ENCODE measurements around the gene SMCHD1. TPM values are rescaled to one million over a fixed set of nuclear protein-coding genes. Genes with fewer than 3 reads are reported as not detected.
"Not testable (repeated sequence)": the region's sequence is repeated elsewhere in the genome, so short reads cannot be mapped to it uniquely, and the experiment has no call there.

The SMCHD1 gene
- total RNA-seq, 1 donor from 2014 or later, result 98.6 TPM

DNA sequence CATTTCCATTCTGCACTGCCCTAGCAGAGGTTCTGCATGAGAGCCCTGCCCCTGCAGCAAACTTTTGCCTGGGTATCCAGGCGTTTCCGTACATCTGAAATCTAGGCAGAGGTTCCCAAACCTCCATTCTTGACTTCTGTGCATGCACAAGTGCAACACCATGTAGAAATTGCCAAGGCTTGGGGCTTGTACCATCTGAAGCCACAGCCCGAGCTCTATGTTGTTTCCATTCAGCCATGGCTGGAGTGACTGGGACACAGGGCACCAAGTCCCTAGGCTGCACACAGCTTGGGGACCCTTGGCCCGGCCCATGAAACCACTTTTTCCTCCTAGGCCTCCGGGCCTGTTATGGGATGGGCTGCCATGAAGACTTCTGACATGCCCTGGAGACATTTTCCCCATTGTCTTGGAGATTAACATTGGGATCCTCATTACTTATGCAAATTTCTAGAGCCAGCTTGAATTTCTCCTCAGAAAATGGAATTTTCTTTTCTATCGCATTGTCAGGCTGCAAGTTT, 154.2 kb downstream of the SMCHD1 start:
- not testable (repeated sequence) for DNase-seq (ENCODE audit: low spot score); H3K4me3 Mint-ChIP-seq
- intact Hi-C loops (cut with micrococcal nuclease), result loop anchor here (5.0 kb wide), 1 partner anchor 98 kb away; no protein-coding TSS in a partner anchor

DNA sequence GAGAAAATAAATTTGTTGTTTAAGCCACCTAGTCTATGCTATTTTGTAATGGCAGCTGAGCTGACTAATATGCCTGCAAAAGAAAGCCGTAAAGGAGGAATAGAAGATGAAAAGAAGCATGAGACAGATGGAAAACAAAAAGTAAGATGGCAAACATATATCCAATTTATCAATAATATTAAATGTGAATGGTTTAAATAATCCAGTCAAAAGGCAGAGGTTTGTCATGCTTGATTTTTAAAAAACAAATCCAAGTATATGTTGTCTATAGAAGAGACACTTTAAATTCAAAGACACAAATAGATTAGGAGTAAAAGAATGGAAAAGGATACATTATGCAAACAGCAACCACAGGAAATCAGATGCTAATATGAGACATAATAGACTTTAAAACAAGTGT, 155.9 kb downstream of the SMCHD1 start:
- intact Hi-C loops (cut with micrococcal nuclease), result no loop called here
- no peak for DNase-seq (ENCODE audit: low spot score)
- peaks cover 5% of the 10 kb centered on the region for H3K36me3 Mint-ChIP-seq (ENCODE audit: low read depth)

More for the DNA sequence above, 154.2 kb downstream of the SMCHD1 start:
- peaks cover 15% of the 10 kb centered on the region for H3K36me3 Mint-ChIP-seq (ENCODE audit: low read depth)
- not testable (repeated sequence) for H3K27me3 Mint-ChIP-seq (ENCODE audit: insufficient read depth); H3K4me1 Mint-ChIP-seq (ENCODE audit: low read depth); H3K27ac Mint-ChIP-seq
- peaks cover 31% of the 10 kb centered on the region for H3K9me3 Mint-ChIP-seq

DNA sequence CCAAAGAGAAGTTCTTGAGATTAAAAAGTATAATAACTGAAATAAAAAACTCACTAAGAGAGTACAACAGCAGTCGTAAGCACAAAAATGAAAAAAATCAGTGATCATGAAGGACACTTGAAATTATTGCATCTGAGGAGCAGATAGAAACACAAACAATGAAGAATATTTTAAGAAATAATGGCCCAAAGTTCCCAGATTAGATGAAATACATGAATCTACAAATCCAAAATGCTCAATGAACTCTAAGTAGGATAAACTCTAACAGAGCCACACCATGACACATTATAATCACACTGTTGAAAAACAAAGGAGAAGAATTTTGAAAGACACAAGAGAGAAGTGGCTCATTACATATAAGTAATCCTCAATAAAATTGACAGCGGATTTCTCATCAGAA, 159.4 kb downstream of the SMCHD1 start:
- H3K36me3 Mint-ChIP-seq (ENCODE audit: low read depth), result peaks cover 2% of the 10 kb centered on the region
- H3K27ac Mint-ChIP-seq, result no peak overlapping the region
- no peak overlapping the region for H3K4me3 Mint-ChIP-seq
- peaks cover 47% of the 10 kb centered on the region for H3K9me3 Mint-ChIP-seq
- H3K4me1 Mint-ChIP-seq (ENCODE audit: low read depth), result no peaks in the 10 kb centered on the region
- H3K27me3 Mint-ChIP-seq (ENCODE audit: insufficient read depth), result peaks cover 9% of the 10 kb centered on the region
- DNase-seq (ENCODE audit: low spot score), result no peak
- intact Hi-C loops (cut with micrococcal nuclease), result no loop called here

More for the DNA sequence above, 155.9 kb downstream of the SMCHD1 start:
- no peaks in the 10 kb centered on the region for H3K4me1 Mint-ChIP-seq (ENCODE audit: low read depth)
- H3K27me3 Mint-ChIP-seq (ENCODE audit: insufficient read depth), result no peaks in the 10 kb centered on the region
- H3K27ac Mint-ChIP-seq, result no peak overlapping the region
- H3K9me3 Mint-ChIP-seq, result peaks cover 40% of the 10 kb centered on the region
- no peak overlapping the region for H3K4me3 Mint-ChIP-seq

- Mint-ChIP-seq H3K4me3 (no peak overlapping the region), H3K27me3 (ENCODE audit: insufficient read depth) (peaks cover 14% of the 10 kb centered on the region), H3K9me3 (peaks cover 25% of the 10 kb centered on the region), H3K4me1 (ENCODE audit: low read depth) (no peaks in the 10 kb centered on the region), H3K36me3 (ENCODE audit: low read depth) (peaks cover 2% of the 10 kb centered on the region), H3K27ac (no peak overlapping the region)
- DNase-seq (ENCODE audit: low spot score), result no peak
- intact Hi-C loops (cut with micrococcal nuclease), result no loop called here
These were observed 162.8 kb downstream of the SMCHD1 start for GRCh38 chr18:2818281-2818680.

DNA sequence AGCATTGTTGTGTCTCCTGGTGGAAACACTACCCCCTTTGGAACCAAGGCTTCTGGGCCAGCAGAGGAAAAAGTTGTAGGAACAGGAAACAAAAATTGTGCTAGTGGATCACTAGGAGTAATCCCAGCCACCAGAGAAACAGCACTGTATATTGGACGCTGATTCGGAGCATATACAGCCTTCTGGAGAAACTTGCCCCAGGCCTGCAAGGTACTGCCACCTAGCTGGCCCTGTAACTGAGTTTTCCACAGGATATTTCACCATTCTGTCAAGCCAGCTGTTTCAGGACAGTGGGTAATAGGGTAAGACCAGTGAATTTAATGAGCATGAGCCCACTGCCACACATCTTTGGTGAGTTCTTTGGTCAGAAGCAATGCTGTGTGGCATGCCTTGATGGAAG, 166.2 kb downstream of the SMCHD1 start:
- peaks cover 12% of the 10 kb centered on the region for H3K9me3 Mint-ChIP-seq

DNA sequence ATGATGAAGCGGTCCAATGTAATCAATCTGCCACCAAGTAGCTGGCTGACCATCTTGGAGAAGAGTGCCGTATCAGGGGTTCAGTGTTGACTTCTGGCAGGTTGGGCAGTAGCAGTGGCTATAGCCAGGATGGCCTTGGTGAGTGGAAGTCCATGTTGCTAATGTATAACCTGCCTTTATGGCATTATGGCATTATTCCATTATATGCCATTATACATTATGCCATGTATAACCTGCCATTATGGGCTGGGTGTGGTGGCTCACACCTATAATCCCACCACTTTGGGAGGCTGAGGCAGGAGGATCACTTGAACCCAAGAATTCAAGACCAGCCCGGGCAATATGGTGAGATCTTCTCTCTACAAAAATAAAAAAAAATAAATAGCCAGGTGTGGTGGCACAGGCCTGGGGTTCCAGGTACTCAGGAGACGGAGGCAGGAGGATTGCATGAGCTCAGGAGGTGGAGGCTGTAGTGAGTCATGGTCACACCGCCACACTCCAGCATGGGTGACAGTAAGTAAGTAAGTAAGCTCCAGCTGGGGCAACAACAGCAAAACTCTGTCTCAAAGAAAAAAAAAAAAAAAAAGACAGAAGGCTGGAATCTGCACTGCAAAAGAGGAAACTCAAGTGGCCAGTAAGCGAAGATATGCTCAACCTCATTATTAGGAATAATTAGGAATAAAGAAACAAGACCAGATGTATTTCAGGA, 166.8 kb downstream of the SMCHD1 start:
- Mint-ChIP-seq H3K27me3 (ENCODE audit: insufficient read depth) (peaks cover 20% of the 10 kb centered on the region), H3K4me3 (no peak overlapping the region), H3K9me3 (peaks cover 12% of the 10 kb centered on the region)

More for the DNA sequence above, 166.2 kb downstream of the SMCHD1 start:
- H3K4me1 Mint-ChIP-seq (ENCODE audit: low read depth), result no peaks in the 10 kb centered on the region
- no peak for DNase-seq (ENCODE audit: low spot score)
- H3K27me3 Mint-ChIP-seq (ENCODE audit: insufficient read depth), result peaks cover 18% of the 10 kb centered on the region
- H3K27ac Mint-ChIP-seq, result no peak overlapping the region
- intact Hi-C loops (cut with micrococcal nuclease), result no loop called here
- no peak overlapping the region for H3K4me3 Mint-ChIP-seq
- peaks cover 1% of the 10 kb centered on the region for H3K36me3 Mint-ChIP-seq (ENCODE audit: low read depth)

GRCh38 chr18:2823202-2823601, 167.7 kb downstream of the SMCHD1 start:
- DNase-seq (ENCODE audit: low spot score), result no peak
- H3K9me3 Mint-ChIP-seq, result peaks cover 11% of the 10 kb centered on the region
- no peak overlapping the region for H3K4me3 Mint-ChIP-seq
- H3K27ac Mint-ChIP-seq, result no peak overlapping the region
- peaks cover 21% of the 10 kb centered on the region for H3K27me3 Mint-ChIP-seq (ENCODE audit: insufficient read depth)
- no peaks in the 10 kb centered on the region for H3K4me1 Mint-ChIP-seq (ENCODE audit: low read depth)
- peaks cover 1% of the 10 kb centered on the region for H3K36me3 Mint-ChIP-seq (ENCODE audit: low read depth)
- intact Hi-C loops (cut with micrococcal nuclease), result no loop called here

More for the DNA sequence above, 166.8 kb downstream of the SMCHD1 start:
- H3K4me1 Mint-ChIP-seq (ENCODE audit: low read depth), result no peaks in the 10 kb centered on the region
- intact Hi-C loops (cut with micrococcal nuclease), result no loop called here
- no peak overlapping the region for H3K27ac Mint-ChIP-seq
- H3K36me3 Mint-ChIP-seq (ENCODE audit: low read depth), result peaks cover 1% of the 10 kb centered on the region
- DNase-seq (ENCODE audit: low spot score), result no peak

DNA sequence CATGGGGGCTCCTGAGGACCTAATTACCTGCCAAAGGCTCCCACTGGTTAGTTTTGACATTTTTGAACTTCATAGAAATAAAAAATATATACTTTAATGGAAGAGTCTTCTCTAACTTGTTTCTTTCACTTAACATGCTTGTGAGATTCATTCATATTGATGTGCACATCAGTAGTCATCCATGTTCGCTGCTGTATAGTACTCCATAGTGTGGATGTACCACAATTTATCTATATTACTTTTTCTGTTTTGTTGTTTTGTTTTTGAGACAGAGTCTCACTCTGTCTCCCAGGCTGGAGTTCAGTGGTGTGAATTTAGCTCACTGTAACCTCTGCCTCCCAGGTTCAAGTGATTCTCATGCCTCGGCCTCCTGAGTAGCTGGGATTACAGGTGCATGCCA, 168.4 kb downstream of the SMCHD1 start:
- peaks cover 13% of the 10 kb centered on the region for H3K27me3 Mint-ChIP-seq (ENCODE audit: insufficient read depth)
- no peak overlapping the region for H3K4me3 Mint-ChIP-seq
- H3K27ac Mint-ChIP-seq, result no peak overlapping the region
- H3K36me3 Mint-ChIP-seq (ENCODE audit: low read depth), result peaks cover 1% of the 10 kb centered on the region
- intact Hi-C loops (cut with micrococcal nuclease), result no loop called here
- H3K4me1 Mint-ChIP-seq (ENCODE audit: low read depth), result no peaks in the 10 kb centered on the region
- DNase-seq (ENCODE audit: low spot score), result no peak
- peaks cover 4% of the 10 kb centered on the region for H3K9me3 Mint-ChIP-seq

- Mint-ChIP-seq H3K4me3 (no peak overlapping the region), H3K9me3 (peaks cover 3% of the 10 kb centered on the region), H3K36me3 (ENCODE audit: low read depth) (peaks cover 1% of the 10 kb centered on the region), H3K27ac (no peak overlapping the region), H3K4me1 (ENCODE audit: low read depth) (no peaks in the 10 kb centered on the region), H3K27me3 (ENCODE audit: insufficient read depth) (peaks cover 13% of the 10 kb centered on the region)
- DNase-seq (ENCODE audit: low spot score), result no peak
- intact Hi-C loops (cut with micrococcal nuclease), result no loop called here
These were observed 169.3 kb downstream of the SMCHD1 start for GRCh38 chr18:2824865-2825264.

DNA sequence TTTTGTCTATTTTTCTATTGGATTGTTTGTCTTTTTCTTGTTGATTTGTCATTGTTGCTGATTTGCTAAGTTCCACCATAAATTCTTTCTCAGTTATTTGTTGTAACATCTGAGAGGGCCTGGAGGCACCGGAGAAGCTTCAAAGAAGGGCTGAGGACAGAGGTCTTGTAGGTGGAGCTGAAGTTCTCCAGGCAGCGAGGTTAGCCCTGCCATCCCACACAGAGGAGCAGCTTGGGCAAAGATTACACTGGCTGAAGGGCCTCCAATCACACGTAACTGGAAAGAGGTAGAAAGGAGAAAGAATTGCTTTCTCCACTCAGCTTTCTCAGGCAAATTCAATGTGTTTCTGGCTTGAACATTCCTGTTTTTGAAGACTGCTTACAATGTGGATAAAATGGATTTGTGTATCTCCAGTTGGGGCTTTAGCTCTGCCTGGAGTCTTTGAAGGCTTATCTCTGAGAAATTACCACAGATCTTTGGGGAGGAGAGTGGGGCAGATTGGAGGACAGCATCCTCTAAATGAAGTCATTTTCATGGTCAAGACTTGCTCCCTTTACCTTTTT, 170.2 kb downstream of the SMCHD1 start:
- DNase-seq (ENCODE audit: low spot score), result no peak
- intact Hi-C loops (cut with micrococcal nuclease), result no loop called here
- H3K27me3 Mint-ChIP-seq (ENCODE audit: insufficient read depth), result peaks cover 12% of the 10 kb centered on the region
- peaks cover 3% of the 10 kb centered on the region for H3K9me3 Mint-ChIP-seq
- H3K36me3 Mint-ChIP-seq (ENCODE audit: low read depth), result peaks cover 1% of the 10 kb centered on the region
- H3K4me3 Mint-ChIP-seq, result no peak overlapping the region
- H3K4me1 Mint-ChIP-seq (ENCODE audit: low read depth), result no peaks in the 10 kb centered on the region
- no peak overlapping the region for H3K27ac Mint-ChIP-seq

DNA sequence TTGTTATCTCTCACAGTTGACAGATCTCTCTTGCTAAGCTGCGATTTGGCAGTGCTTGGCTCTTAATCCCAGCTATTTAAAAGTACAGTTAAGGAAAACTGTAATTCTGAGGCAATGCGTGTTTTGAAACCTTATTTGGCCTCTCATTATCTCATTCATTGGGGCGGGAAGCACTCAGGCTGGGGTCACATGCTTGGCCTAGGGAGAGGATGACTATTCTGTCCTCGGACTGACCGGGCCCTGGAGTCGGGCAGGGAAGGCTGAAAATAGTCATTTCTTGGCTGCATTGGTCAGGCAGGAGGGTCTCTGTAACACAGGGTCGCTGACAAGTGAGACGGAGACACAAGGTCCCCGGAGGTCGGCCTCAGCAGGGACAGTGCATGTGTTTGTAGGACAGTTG, 171.1 kb downstream of the SMCHD1 start:
- no peak overlapping the region for H3K27ac Mint-ChIP-seq
- H3K9me3 Mint-ChIP-seq, result peaks cover 3% of the 10 kb centered on the region
- intact Hi-C loops (cut with micrococcal nuclease), result no loop called here
- no peaks in the 10 kb centered on the region for H3K4me1 Mint-ChIP-seq (ENCODE audit: low read depth)
- no peak for DNase-seq (ENCODE audit: low spot score)
- H3K36me3 Mint-ChIP-seq (ENCODE audit: low read depth), result peaks cover 1% of the 10 kb centered on the region
- no peak overlapping the region for H3K4me3 Mint-ChIP-seq
- peaks cover 15% of the 10 kb centered on the region for H3K27me3 Mint-ChIP-seq (ENCODE audit: insufficient read depth)

GRCh38 chr18:2827061-2827460, 171.5 kb downstream of the SMCHD1 start:
- H3K27ac Mint-ChIP-seq, result no peak overlapping the region
- H3K36me3 Mint-ChIP-seq (ENCODE audit: low read depth), result peaks cover 1% of the 10 kb centered on the region
- no peaks in the 10 kb centered on the region for H3K4me1 Mint-ChIP-seq (ENCODE audit: low read depth)

GRCh38 chr18:2836118-2836517, 180.6 kb downstream of the SMCHD1 start:
- intact Hi-C loops (cut with micrococcal nuclease); H3K9me3 Mint-ChIP-seq; DNase-seq (ENCODE audit: low spot score): not testable (repeated sequence)

More at GRCh38 chr18:2827061-2827460, 171.5 kb downstream of the SMCHD1 start:
- no peak overlapping the region for H3K4me3 Mint-ChIP-seq
- no peak for DNase-seq (ENCODE audit: low spot score)
- H3K9me3 Mint-ChIP-seq, result peaks cover 3% of the 10 kb centered on the region
- H3K27me3 Mint-ChIP-seq (ENCODE audit: insufficient read depth), result peaks cover 15% of the 10 kb centered on the region
- intact Hi-C loops (cut with micrococcal nuclease), result no loop called here

More at GRCh38 chr18:2836118-2836517, 180.6 kb downstream of the SMCHD1 start:
- H3K4me3 Mint-ChIP-seq; H3K4me1 Mint-ChIP-seq (ENCODE audit: low read depth); H3K36me3 Mint-ChIP-seq (ENCODE audit: low read depth); H3K27ac Mint-ChIP-seq: not testable (repeated sequence)
- H3K27me3 Mint-ChIP-seq (ENCODE audit: insufficient read depth), result peaks cover 13% of the 10 kb centered on the region

Data from activated T-helper 1 cell treated with anti-CD3 and anti-CD28 coated beads, Interleukin-12 subunit alpha, Interleukin-12 subunit beta, Interleukin-2, Interleukin-4 antibody, amounts not matched to agents 30 ng/mL and 10 ng/mL and 1 ng/mL, durations not matched to agents 14 hours and 24 hours and 36 hours (primary cell).